ENCODE data around the gene HIRA.

HIRA gene

DNA sequence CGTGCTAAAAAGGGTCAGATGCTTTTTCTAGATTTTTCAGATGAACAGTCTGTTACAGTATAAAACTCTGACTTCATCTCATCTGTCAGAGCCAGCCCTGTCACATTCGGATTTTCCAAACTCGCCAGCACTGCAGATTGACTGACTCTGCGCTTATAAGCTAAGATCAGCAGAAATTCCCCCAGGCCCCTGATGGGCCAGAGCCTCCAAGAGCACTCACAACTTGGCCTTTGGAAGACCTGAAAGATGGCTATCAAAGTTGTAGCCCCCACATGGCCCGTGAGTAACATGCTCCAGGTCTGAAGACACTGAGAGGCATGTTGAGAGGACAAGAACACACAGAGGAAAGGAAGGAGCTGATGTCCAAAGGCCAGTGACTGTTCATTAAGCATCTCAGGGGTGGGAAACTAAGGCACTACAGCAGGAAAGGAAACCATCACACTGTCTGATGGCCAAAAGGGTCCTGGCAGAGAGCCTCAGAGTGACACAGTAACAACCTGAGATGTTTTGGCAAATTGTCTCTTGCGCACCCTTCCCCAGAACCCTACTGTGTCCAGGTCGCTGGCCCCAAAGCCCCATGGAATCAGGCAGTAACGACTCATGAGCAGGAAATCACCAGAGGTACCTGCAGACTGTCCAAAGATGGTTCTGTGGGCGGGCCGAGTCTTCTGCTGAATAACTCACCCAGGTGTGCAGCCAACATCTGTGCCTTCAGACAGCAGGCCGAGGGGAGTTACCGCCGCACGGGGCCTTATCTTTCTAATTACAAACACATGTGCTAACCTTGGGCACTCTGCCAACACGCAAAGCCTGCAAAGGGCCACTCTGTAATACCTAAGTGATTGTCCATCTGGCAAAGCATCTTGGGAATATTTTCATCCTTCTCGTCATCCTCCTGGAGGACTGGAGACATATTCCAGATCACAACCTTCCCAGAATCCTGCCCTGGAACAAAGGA lies 23.6 kb downstream of the HIRA start:
- DNase-seq = no peak

GRCh38 chr22:19406846-19407245 lies 24.7 kb downstream of the HIRA start:
- DNase-seq = no peak

GRCh38 chr22:19406281-19406811 lies 25.2 kb downstream of the HIRA start:
- DNase-seq = no peak

DNA sequence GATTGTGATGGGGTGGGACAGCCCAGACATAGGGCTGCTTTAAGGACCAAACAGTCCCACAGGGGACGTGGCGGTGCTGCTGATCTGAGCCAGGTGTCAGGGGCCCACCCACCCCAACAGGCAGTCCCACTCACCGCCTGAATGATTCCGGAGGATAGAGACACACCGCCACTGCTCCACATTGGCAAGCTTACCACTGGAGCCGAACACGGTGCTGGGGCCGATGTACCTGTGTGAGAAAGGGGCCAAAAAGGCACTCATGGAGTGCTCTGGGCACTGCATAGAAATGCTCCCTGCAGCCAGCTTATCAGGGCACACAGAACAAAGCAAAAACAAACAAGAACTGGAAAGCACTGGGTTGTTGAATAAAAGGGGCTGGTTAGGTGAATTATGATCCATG lies 25.9 kb downstream of the HIRA start:
- DNase-seq = no peak

- no peak for DNase-seq
Observed at GRCh38 chr22:19405133-19405532, 26.4 kb downstream of the HIRA start.

DNA sequence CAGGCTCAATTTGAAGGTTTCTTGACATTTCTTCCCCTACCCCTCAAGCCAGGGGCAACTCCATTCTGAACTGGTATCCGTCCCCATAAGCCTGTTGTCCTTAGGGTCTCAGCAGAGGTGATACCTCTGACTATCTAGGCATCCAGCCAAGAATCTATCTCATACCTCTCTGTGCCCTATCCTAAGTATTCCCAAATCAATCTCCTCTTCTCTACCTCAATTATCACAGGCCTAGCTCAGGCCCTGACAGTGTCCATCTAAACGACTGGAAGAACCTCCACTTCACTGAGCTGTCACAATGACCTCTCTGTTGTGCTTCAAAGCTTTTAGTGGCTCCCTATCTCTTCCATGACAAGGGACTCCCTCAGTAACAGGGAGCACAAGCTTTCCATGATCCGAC lies 26.9 kb downstream of the HIRA start:
- no peak for DNase-seq

DNA sequence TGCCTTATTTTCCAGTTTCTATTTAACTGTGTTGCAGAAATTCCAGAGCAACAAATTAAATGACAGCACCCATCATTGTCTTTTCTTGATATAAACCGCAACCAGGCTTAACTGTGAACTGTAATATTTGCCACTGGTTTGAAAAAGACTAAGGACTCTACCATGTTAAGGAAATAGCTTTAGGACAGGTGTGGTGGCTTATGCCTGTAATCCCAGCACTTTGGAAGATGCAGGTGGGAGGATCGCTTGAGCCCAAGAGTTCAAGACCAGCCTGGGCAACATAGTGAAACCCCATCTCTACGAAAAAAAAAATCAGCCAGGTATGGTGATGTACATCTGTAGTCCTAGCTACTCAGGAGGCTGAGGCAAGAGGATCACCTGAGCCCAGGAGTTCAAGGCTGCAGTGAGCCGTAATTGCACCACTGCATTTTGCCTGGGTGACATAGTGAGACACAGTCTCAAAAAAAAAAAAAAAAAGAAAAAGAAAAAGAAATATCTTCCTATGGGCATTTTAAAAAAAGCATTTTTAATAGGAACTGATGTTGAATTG lies 28.8 kb downstream of the HIRA start:
- no peak for DNase-seq

DNA sequence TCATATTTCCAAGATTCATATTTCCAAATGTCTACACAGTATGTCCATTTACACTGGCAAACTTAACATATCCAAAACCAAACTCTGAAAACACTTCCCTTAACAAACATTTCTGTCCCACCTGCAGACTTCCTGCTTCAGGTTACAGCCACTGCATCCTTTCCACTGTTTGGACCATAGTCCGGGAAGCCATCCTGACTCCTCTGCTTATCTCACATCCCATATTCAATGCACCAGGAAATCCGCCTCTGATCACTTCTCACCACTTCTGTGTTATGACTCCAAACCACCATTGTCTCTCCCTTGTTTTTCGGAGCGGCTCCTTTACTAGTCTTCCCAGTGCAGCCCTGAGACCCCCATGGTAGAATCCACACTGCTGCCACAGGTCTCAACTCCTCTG lies 30.1 kb downstream of the HIRA start:
- no peak for DNase-seq

GRCh38 chr22:19400881-19401280 lies 30.7 kb downstream of the HIRA start:
- DNase-seq = no peak

- DNase-seq = no peak
Observed at GRCh38 chr22:19398652-19399051, 32.9 kb downstream of the HIRA start.

- no peak for DNase-seq
Observed at GRCh38 chr22:19398206-19398605, 33.3 kb downstream of the HIRA start.

GRCh38 chr22:19397734-19398104 lies 33.8 kb downstream of the HIRA start:
- no peak for DNase-seq

DNA sequence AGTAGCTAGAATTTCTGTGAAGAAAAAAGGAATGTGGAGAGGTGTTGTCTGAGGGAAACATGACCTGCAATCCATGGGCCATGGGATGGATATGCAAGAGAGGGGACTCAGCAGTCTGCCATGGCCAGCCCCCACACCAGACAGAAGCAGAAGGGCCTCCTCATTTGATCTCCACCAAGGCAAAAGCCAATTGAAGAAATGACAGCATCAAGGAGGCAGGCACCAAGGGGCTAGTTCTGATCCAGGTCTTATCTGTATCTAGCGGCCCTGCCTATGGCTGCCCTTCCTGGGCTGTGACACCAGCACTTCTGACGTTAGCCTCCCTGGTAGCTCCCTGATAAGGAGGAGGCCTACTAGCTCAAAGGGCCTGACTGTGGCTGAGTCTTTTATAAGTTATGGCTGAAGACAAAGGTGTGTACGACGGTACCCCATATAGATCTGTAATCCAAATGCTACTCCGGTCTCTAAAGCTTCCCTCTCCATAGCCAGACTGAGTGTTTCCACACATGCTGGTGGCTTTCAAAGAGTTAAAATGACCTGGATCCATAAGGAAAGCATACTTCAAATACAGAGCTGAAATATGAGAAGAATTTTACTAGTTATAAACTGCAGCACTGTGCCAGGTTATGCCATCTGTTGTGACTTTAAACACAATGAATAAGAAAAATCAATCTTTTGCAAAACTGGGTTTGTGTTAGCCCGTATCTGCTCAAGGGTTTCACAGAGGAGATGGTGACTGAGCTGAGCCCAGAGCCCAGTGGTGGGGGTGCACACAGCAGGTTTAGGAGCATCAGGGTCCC lies 34.4 kb downstream of the HIRA start:
- no peak for DNase-seq

DNA sequence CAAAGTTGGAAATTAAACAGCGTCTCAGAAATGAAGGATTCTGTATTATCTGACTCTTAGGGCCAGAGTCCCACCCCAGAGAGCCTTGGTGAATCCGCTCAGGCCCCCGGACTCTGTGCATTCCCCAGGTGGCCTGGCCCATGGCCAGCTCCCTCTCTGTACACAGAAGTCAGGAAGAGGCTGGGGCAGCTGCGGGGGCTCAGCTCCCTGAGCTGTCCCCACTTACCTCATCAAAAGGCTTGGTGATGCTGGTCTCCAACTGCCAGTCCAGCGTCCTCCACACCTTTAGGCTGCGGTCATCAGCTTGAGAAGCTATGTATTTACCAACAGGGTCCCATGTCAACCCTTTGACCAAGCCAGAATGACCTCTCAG lies 35.0 kb downstream of the HIRA start:
- DNase-seq = no peak

- no peak for DNase-seq
Observed at GRCh38 chr22:19395276-19395675, 36.3 kb downstream of the HIRA start.

DNA sequence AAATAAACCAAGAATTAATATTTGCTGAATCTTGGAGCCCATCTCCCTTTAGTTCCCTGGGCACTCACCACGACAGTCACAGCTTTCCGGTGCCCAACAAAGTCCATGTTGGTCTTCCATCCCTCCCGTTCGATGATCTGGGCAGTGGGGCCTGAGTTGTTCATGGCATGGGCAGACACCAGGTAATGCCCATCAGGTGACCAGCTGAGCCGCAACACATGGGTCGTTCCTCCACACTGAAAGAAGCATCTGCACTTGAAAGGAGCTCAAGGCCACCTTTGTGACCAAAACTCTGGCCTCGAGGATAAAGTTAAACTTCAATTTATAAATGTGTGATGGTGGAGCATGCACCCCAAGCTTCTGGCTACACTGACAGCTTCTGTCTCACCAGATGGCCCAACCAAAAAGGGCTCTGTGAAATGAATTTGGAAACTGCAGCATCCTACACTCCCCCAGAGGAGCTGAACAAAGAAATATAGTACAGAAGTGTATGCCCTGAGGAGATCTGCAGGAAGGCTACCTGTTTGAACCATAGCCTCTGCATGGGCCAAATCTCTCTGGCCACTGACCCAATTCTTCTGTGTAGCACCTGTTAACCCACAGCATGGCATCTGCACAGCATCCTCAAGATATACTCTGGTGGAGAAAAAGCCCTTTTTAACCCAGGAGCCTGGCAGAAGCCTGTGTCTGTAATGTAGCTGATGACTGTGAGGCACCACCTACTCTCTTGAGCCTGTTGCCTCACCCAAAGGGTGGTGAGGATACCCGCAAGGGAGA lies 37.1 kb downstream of the HIRA start:
- no peak for DNase-seq

GRCh38 chr22:19393704-19394103 lies 37.8 kb downstream of the HIRA start:
- no peak for DNase-seq

- no peak for DNase-seq
Observed at GRCh38 chr22:19387575-19387974, 44.0 kb downstream of the HIRA start.

DNA sequence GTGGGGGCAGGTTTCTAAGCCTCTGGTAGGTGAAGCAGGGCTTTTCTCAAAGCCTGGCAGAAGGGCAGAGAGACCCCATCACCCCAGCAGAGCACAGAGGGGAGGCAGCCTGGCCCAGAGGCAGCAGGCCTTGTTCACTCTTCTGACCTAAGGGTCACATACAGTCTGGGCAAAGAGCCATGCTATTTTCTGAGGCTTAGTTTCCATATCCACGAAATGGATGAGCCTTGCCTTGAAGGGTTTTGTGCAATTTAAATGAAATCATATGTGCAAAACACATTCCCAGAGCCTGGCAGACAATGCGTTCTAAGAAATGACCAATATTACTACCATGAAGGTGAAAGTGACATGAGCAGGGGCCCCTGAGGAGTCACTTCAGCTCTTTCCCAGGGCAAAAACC lies 44.5 kb downstream of the HIRA start:
- DNase-seq = no peak

GRCh38 chr22:19386248-19386647 lies 45.3 kb downstream of the HIRA start:
- no peak for DNase-seq

- no peak for DNase-seq
Observed at GRCh38 chr22:19385221-19385906, 46.2 kb downstream of the HIRA start.

DNA sequence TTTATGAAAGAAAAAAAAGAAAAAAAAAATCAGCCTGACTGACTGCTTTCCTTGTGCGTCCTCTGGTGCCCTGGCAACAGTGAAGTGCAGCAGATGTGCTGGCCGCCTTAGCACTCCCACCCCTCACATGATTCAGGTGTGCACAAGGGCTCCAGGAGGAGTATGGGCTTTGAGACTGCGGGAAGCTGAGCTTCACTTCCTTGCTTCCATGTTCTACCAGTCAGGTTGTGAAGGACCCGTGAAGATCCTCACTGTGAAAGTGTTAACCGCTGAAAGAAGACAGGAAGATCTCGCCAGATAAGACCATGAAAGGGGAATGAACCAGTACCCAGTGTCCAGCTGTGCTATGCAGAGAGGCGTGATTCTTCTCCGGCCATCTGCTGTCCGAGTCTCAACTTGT lies 48.2 kb downstream of the HIRA start:
- no peak for DNase-seq
